Nephron (organoid): Measurements from ENCODE around the gene NQO2.

Experiments
- H3K27ac Mint-ChIP-seq, 3 experiments: 2 replicates each; pipeline ENCODE4 v1.8.0; 2020; ENCODE audit warnings: mixed read lengths in 3 of 3, mild to moderate bottlenecking in 2 of 3, moderate library complexity in 1 of 3
- H3K27me3 Mint-ChIP-seq: 2 replicates; pipeline ENCODE4 v1.8.0; 2021; ENCODE audit warnings: low read depth, mild to moderate bottlenecking, moderate library complexity, mixed read lengths
- H3K36me3 Mint-ChIP-seq: 2 replicates; pipeline ENCODE4 v1.8.0; 2020; ENCODE audit warnings: low read depth, mixed read lengths
- H3K4me1 Mint-ChIP-seq: 2 replicates; pipeline ENCODE4 v1.8.0; 2020; ENCODE audit warnings: mixed read lengths
- H3K4me3 Mint-ChIP-seq, 3 experiments: 2 replicates each; pipeline ENCODE4 v1.8.0; 2020; ENCODE audit warnings: mild to moderate bottlenecking in 3 of 3, mixed read lengths in 3 of 3, moderate library complexity in 2 of 3
- H3K9me3 Mint-ChIP-seq: 2 replicates; pipeline ENCODE4 v1.8.0; 2020; ENCODE audit warnings: mixed read lengths
- TF ChIP-seq, protein P1 (sequence below), 3 experiments: fragments of 200-600 bp; sonication (generic); IDR thresholded peaks; one replicate each; pipeline ENCODE4 v1.5.0; 2021; ENCODE audit warnings: antibody characterized with exemption in 3 of 3; ENCODE audit not compliant: unreplicated experiment in 3 of 3

Gene NQO2

GRCh38 chr6:2956930-2957685 lies 42.6 kb upstream of the NQO2 start:
- Mint-ChIP-seq H3K9me3 (no peaks in the 10 kb centered on the region), H3K4me1 (peaks cover 25% of the 10 kb centered on the region), H3K27ac (no peak overlapping the region), H3K36me3 (no peaks in the 10 kb centered on the region), H3K4me3 (no peak overlapping the region), H3K27me3 (no peaks in the 10 kb centered on the region)
- TF ChIP-seq, protein P1, sequence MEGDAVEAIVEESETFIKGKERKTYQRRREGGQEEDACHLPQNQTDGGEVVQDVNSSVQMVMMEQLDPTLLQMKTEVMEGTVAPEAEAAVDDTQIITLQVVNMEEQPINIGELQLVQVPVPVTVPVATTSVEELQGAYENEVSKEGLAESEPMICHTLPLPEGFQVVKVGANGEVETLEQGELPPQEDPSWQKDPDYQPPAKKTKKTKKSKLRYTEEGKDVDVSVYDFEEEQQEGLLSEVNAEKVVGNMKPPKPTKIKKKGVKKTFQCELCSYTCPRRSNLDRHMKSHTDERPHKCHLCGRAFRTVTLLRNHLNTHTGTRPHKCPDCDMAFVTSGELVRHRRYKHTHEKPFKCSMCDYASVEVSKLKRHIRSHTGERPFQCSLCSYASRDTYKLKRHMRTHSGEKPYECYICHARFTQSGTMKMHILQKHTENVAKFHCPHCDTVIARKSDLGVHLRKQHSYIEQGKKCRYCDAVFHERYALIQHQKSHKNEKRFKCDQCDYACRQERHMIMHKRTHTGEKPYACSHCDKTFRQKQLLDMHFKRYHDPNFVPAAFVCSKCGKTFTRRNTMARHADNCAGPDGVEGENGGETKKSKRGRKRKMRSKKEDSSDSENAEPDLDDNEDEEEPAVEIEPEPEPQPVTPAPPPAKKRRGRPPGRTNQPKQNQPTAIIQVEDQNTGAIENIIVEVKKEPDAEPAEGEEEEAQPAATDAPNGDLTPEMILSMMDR (IDR thresholded peaks at IDR 0.05; ENCODE audit: unreplicated experiment in 3 of 3): no peak

DNA sequence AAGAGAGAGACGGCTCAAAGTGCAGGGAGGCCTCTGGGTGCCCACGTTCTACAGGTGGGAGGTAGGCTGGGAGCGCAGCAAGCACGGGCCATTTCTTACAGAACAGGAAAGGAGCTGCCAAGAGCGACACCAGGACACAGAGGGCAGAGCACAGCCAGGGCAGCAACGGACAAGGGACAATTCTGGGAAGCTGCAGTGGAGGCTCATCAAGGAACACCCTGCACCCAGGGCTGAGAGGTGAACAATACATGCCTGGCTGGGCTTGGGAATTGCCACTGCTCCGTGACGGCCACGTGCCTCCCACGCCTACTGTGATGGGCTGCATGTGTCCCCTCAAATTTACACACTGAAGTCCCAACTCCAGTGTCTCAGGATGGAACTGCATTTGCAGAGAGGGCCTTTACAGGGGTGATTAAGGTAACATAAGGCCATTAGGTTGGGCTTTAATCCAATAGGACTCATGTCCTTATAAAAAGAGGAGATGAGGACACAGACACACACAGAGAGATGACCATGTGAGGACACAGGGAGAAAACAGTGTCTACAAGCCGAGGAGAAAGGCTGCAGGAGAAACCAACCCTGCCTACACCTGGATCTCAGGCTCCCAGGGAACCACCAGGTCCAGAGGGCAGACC lies 41.9 kb upstream of the NQO2 start:
- no peak overlapping the region for H3K27ac Mint-ChIP-seq
- no peaks in the 10 kb centered on the region for H3K9me3 Mint-ChIP-seq
- TF ChIP-seq, protein P1 (IDR thresholded peaks at IDR 0.05; ENCODE audit: unreplicated experiment in 3 of 3): no peak
- H3K4me1 Mint-ChIP-seq: peaks cover 24% of the 10 kb centered on the region
- no peaks in the 10 kb centered on the region for H3K27me3 Mint-ChIP-seq
- H3K4me3 Mint-ChIP-seq: no peak overlapping the region
- H3K36me3 Mint-ChIP-seq: no peaks in the 10 kb centered on the region

DNA sequence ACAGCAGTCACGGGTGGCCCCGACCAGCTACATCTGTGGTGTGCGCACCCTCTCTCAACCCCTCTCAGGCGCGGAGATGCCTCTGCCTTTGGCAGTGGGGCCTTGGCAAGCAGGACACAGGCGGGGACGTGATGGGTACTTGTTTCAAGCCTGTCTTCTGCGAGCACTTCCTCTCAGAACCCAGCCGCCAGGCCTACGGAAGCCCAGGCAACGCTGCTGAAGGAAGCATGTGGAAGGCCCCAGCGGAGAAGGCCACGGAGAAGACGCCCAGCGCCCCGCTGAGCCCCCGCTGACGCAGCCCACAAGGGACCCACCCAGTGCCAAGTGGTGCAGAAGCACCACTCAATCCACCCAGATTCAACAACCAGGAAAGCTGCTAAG lies 41.4 kb upstream of the NQO2 start:
- Mint-ChIP-seq H3K27ac (no peak overlapping the region), H3K4me3 (no peak overlapping the region), H3K4me1 (peaks cover 24% of the 10 kb centered on the region), H3K9me3 (no peaks in the 10 kb centered on the region), H3K27me3 (no peaks in the 10 kb centered on the region), H3K36me3 (no peaks in the 10 kb centered on the region)
- TF ChIP-seq, protein P1 (IDR thresholded peaks at IDR 0.05; ENCODE audit: unreplicated experiment in 3 of 3): no peak

- H3K9me3 Mint-ChIP-seq: no peaks in the 10 kb centered on the region
These were observed 40.9 kb upstream of the NQO2 start for GRCh38 chr6:2958776-2959175.

GRCh38 chr6:2959909-2960719 lies 39.6 kb upstream of the NQO2 start:
- Mint-ChIP-seq H3K4me1 (peaks cover 24% of the 10 kb centered on the region), H3K9me3 (no peaks in the 10 kb centered on the region), H3K27ac (no peak overlapping the region), H3K36me3 (no peaks in the 10 kb centered on the region), H3K27me3 (no peaks in the 10 kb centered on the region), H3K4me3 (no peak overlapping the region)
- TF ChIP-seq, protein P1 (IDR thresholded peaks at IDR 0.05; ENCODE audit: unreplicated experiment in 3 of 3): no peak

More at GRCh38 chr6:2958776-2959175, 40.9 kb upstream of the NQO2 start:
- Mint-ChIP-seq H3K27me3 (no peaks in the 10 kb centered on the region), H3K27ac (no peak overlapping the region), H3K4me3 (no peak overlapping the region), H3K36me3 (no peaks in the 10 kb centered on the region), H3K4me1 (peaks cover 24% of the 10 kb centered on the region)
- TF ChIP-seq, protein P1 (IDR thresholded peaks at IDR 0.05; ENCODE audit: unreplicated experiment in 3 of 3): no peak
